Measurements from ENCODE around the gene CELA1. TPM values are rescaled to one million over a fixed set of nuclear protein-coding genes. Genes with fewer than 3 reads are reported as not detected.
A peak's percentile ranks its signal among the peaks of the same experiment; 100 is the strongest.

The CELA1 gene
- total RNA-seq (under 1 TPM in 1 of 2 donors, not detected in 1; 0.50 TPM), total RNA-seq (0 to 0.53 reads per million in 2 donors)

- H3K4me1 Mint-ChIP-seq: peaks cover 4% of the 10 kb centered on the region
- no peaks in the 10 kb centered on the region for H3K36me3 Mint-ChIP-seq (ENCODE audit: low read depth)
- H3K27me3 Mint-ChIP-seq: peaks cover 6% of the 10 kb centered on the region
- H3K4me3 Mint-ChIP-seq: no peak within 1 kb of the TSS
- DNase-seq (no peak), ATAC-seq (no peak)
- no peaks in the 10 kb centered on the region for H3K9me3 ChIP-seq (ENCODE audit: control insufficient read depth, low read length, poor library complexity, severe bottlenecking)
- H3K27ac Mint-ChIP-seq: peak within 1 kb of the TSS; percentile 8
These were observed at the start of gene CELA1 for GRCh38 chr12:51346581-51346980. Gene CELA1 (minus strand): TSS chr12:51346679. CDS start chr12:51346638, 41 bp downstream.

- DNase-seq: no peak
- Mint-ChIP-seq H3K27ac (peak overlapping the region; percentile 85), H3K4me3 (peak overlapping the region; percentile 82), H3K27me3 (no peaks in the 10 kb centered on the region), H3K36me3 (ENCODE audit: low read depth) (no peaks in the 10 kb centered on the region), H3K4me1 (peaks cover 38% of the 10 kb centered on the region)
- ATAC-seq: no peak
- H3K9me3 ChIP-seq (ENCODE audit: control insufficient read depth, low read length, poor library complexity, severe bottlenecking): no peaks in the 10 kb centered on the region
These were observed 49.1 kb upstream of the CELA1 start for GRCh38 chr12:51395283-51396230.

- Mint-ChIP-seq H3K4me1 (peaks cover 47% of the 10 kb centered on the region), H3K36me3 (ENCODE audit: low read depth) (no peaks in the 10 kb centered on the region), H3K27ac (peak overlapping the region; percentile 85), H3K4me3 (peak overlapping the region; percentile 55), H3K27me3 (no peaks in the 10 kb centered on the region)
- ATAC-seq (peak; percentile 34), DNase-seq (peak in 1 of 3 donors; percentile 27)
- H3K9me3 ChIP-seq (ENCODE audit: control insufficient read depth, low read length, poor library complexity, severe bottlenecking): no peaks in the 10 kb centered on the region
These were observed 47.4 kb upstream of the CELA1 start for GRCh38 chr12:51393676-51394545.

GRCh38 chr12:51392556-51393237 is 46.2 kb upstream of the CELA1 start:
- Mint-ChIP-seq H3K4me1 (peaks cover 59% of the 10 kb centered on the region), H3K4me3 (peak overlapping the region; percentile 94), H3K36me3 (ENCODE audit: low read depth) (peaks cover 2% of the 10 kb centered on the region), H3K27ac (peak overlapping the region; percentile 85), H3K27me3 (no peaks in the 10 kb centered on the region)
- H3K9me3 ChIP-seq (ENCODE audit: control insufficient read depth, low read length, poor library complexity, severe bottlenecking): no peaks in the 10 kb centered on the region
- ATAC-seq: no peak
- DNase-seq: no peak

GRCh38 chr12:51391283-51392123 is 45.0 kb upstream of the CELA1 start, which contains the start of gene GALNT6:
Gene GALNT6 (minus strand): TSS chr12:51391406. CDS start chr12:51379781, 11,625 bp downstream.
- peak; percentile 86 for ATAC-seq
- Mint-ChIP-seq H3K27me3 (no peaks in the 10 kb centered on the region), H3K4me1 (peaks cover 60% of the 10 kb centered on the region), H3K4me3 (peak within 1 kb of the TSS; percentile 94), H3K27ac (peak within 1 kb of the TSS; percentile 85), H3K36me3 (ENCODE audit: low read depth) (peaks cover 2% of the 10 kb centered on the region)
- no peaks in the 10 kb centered on the region for H3K9me3 ChIP-seq (ENCODE audit: control insufficient read depth, low read length, poor library complexity, severe bottlenecking)
- peak; percentile 60 to 80 (median 78) for DNase-seq

DNA sequence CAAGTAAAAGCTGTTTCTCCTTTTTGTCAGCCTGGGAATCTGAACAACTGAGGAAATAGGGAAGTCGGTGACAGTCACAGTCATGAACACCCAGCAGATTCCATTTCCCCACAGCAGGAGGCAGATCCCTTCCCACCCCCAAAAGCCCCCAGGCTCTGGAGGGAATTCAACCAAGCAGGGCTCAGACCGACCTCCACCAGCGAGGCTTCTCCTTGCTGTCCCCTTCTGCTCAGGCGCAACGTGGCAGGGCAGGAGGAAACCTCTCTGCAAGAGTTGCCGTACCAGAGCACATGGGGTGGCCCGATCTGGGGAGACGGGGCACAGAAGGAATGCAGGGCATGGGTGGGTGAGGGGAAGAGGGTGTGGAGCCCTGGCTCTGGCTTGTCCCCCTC is 44.4 kb upstream of the CELA1 start:
- no peak for DNase-seq
- H3K27me3 Mint-ChIP-seq: no peaks in the 10 kb centered on the region
- H3K4me1 Mint-ChIP-seq: peaks cover 58% of the 10 kb centered on the region
- peak overlapping the region; percentile 94 for H3K4me3 Mint-ChIP-seq
- ATAC-seq: peak; percentile 19
- H3K36me3 Mint-ChIP-seq (ENCODE audit: low read depth): peaks cover 2% of the 10 kb centered on the region
- H3K9me3 ChIP-seq (ENCODE audit: control insufficient read depth, low read length, poor library complexity, severe bottlenecking): no peaks in the 10 kb centered on the region
- peak overlapping the region; percentile 85 for H3K27ac Mint-ChIP-seq

DNA sequence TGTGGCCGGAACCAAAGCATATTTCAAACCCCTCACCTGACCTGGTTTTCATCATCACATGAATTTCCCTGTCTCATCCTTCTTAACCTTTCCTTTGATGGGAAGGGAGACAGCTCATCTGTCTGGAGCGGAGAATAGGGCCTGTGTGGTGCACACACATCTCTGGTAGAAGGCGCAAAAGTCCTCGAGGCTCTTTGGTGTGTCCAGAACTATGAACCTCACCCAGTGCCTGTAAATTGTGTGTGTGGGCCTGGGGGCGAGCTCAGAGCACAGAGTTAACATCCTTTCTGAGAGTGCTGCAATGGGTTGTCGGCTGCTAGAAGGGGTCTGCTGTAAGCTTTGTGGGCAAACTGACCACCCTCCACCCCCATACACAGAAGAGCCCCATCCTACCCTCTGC is 44.0 kb upstream of the CELA1 start:
- peak overlapping the region; percentile 85 for H3K27ac Mint-ChIP-seq
- no peaks in the 10 kb centered on the region for H3K27me3 Mint-ChIP-seq
- H3K4me1 Mint-ChIP-seq: peaks cover 56% of the 10 kb centered on the region
- DNase-seq (no peak), ATAC-seq (no peak)
- no peaks in the 10 kb centered on the region for H3K9me3 ChIP-seq (ENCODE audit: control insufficient read depth, low read length, poor library complexity, severe bottlenecking)
- peaks cover 2% of the 10 kb centered on the region for H3K36me3 Mint-ChIP-seq (ENCODE audit: low read depth)
- peak overlapping the region; percentile 94 for H3K4me3 Mint-ChIP-seq

DNA sequence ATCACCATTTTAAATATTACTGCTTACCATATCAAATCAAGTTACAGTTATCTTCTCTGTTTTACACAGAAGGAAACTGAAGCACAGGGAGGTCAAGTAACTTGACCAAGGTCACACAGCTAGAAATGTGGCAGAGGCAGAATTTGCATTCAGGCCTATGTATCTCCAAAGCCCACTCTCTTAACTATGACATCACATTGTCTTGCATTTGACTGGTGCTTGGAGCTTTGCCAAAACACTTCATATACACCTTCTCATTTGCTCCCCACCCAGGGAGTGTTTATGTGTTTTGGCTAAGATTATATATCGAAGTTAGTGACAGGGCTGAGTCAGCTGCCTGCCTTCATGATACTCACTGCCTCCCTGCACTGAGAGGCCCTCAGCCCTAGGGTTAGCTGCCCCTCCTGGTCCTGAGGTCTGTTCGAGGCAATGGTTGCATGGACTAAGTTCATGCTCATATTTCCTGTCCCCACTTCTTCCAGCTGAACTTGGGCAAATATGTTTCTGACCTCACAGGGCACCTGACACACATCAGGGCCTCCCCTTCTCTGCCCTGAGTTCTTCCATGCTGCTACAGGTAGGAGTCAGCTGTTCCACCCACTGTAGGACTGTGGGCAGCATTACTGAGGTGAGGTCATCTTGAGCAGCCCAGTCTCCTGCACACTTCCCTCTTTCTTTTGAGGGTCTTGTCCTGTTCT is 43.0 kb upstream of the CELA1 start:
- H3K4me3 Mint-ChIP-seq: no peak overlapping the region
- no peaks in the 10 kb centered on the region for H3K27me3 Mint-ChIP-seq
- peaks cover 47% of the 10 kb centered on the region for H3K4me1 Mint-ChIP-seq
- DNase-seq (no peak), ATAC-seq (no peak)
- H3K36me3 Mint-ChIP-seq (ENCODE audit: low read depth): peaks cover 2% of the 10 kb centered on the region
- H3K27ac Mint-ChIP-seq: peak overlapping the region; percentile 86
- H3K9me3 ChIP-seq (ENCODE audit: control insufficient read depth, low read length, poor library complexity, severe bottlenecking): no peaks in the 10 kb centered on the region

GRCh38 chr12:51388846-51389245 is 42.4 kb upstream of the CELA1 start:
- Mint-ChIP-seq H3K36me3 (ENCODE audit: low read depth) (peaks cover 2% of the 10 kb centered on the region), H3K27me3 (no peaks in the 10 kb centered on the region), H3K4me1 (peaks cover 47% of the 10 kb centered on the region), H3K27ac (peak overlapping the region; percentile 86), H3K4me3 (no peak overlapping the region)
- H3K9me3 ChIP-seq (ENCODE audit: control insufficient read depth, low read length, poor library complexity, severe bottlenecking): no peaks in the 10 kb centered on the region
- no peak for ATAC-seq
- DNase-seq: no peak

DNA sequence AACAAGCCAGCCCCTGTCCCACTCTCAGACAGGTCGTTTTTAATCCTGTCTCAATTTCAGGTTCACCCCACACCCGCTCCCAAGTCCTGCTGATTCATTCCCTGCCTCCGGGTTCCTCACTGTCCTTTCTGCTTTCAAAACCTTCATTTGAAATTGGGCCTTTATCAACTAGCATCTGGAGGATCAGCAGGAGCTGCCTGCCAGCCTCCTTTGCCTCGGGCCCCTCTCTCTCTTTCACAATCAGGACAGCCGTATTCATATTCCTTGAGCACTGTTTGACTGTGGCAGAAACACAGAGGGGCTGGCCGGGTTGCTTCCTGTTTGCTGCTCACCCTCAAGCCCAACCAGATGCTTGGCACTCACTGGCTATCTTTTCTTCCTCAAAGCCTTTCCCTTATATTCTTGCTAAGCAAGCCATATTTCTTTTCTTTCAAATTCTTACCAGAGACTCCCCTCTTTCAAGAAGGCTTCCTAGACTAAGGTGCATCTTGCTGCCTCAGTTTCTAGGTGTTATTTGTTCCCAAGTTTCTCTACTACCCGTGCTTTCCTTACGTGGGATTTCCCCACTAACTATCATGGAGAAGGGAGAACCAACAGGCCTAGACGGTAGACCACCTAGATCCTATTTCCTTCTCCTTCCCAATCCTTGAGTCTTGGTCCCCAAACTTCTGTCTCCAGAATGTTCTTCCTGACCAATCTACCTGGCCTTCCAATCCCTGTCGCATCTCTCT is 41.8 kb upstream of the CELA1 start:
- Mint-ChIP-seq H3K36me3 (ENCODE audit: low read depth) (peaks cover 2% of the 10 kb centered on the region), H3K27ac (peak overlapping the region; percentile 86), H3K4me3 (no peak overlapping the region), H3K4me1 (peaks cover 45% of the 10 kb centered on the region), H3K27me3 (no peaks in the 10 kb centered on the region)
- DNase-seq (no peak), ATAC-seq (no peak)
- H3K9me3 ChIP-seq (ENCODE audit: control insufficient read depth, low read length, poor library complexity, severe bottlenecking): no peaks in the 10 kb centered on the region

DNA sequence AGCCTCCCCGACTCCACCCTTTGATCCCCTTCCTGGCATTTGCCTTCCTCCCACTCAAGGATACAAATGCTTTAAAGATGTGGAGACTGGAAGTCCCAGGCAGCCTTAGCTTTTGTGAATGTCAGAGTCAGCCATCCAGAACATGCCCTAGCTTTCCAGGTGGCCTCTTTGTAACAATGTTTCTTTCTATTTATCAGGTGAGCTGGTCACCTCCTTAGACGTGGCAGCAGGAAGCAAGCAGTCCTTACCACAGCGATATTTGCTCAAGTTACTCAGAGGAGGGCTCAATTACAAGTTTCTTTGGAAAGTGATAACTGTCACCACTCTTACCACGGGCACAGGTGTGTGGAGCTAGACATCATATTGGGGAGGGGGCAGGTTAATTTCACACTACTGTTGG is 39.9 kb upstream of the CELA1 start:
- Mint-ChIP-seq H3K27me3 (no peaks in the 10 kb centered on the region), H3K27ac (peak overlapping the region; percentile 14), H3K36me3 (ENCODE audit: low read depth) (peaks cover 10% of the 10 kb centered on the region), H3K4me1 (peaks cover 46% of the 10 kb centered on the region), H3K4me3 (no peak overlapping the region)
- H3K9me3 ChIP-seq (ENCODE audit: control insufficient read depth, low read length, poor library complexity, severe bottlenecking): no peaks in the 10 kb centered on the region
- DNase-seq (no peak), ATAC-seq (no peak)

All from T-helper 17 cell (primary cell).